ENCODE data around the gene TNFRSF19. TPM values are rescaled to one million over a fixed set of nuclear protein-coding genes. Genes with fewer than 3 reads are reported as not detected.

Gene TNFRSF19
- total and polyA plus RNA-seq, 4 donors, result 0.27 to 2.8 (median 0.91) TPM

- 93% methylated on average over 3 of the region's 3 CpGs for WGBS
These were observed 53.2 kb downstream of the TNFRSF19 start for GRCh38 chr13:23623394-23623793.

GRCh38 chr13:23626700-23627099, 56.5 kb downstream of the TNFRSF19 start:
- Histone ChIP-seq H3K27me3 (ENCODE audit: control insufficient read depth in 4 of 4, insufficient read depth in 4 of 4, low read length in 3 of 4) (no peaks in the 10 kb centered on the region), H3K4me1 (ENCODE audit: control insufficient read depth in 4 of 4, insufficient read depth in 4 of 4, low read length in 3 of 4) (peaks cover 1 to 14% (median 6%) of the 10 kb centered on the region in 4 donors), H3K4me3 (ENCODE audit: low read depth in 1 of 3, low read length in 3 of 3) (no peak overlapping the region), H3K9ac (ENCODE audit: low read depth in 1 of 2, low read length in 2 of 2) (no peak overlapping the region), H3K27ac (ENCODE audit: low read depth in 1 of 2, low read length in 2 of 2) (no peak overlapping the region), H3K36me3 (ENCODE audit: control insufficient read depth in 4 of 4, insufficient read depth in 3 of 4, low read depth in 1 of 4, low read length in 3 of 4) (no peaks in the 10 kb centered on the region), H3K9me3 (ENCODE audit: control insufficient read depth in 4 of 4, low read length in 3 of 4) (peaks cover 0 to 2% (median 0%) of the 10 kb centered on the region in 4 donors)
- DNase-seq (ENCODE audit: low spot score), result no peak
- WGBS, result 84% methylated on average over 8 of the region's 8 CpGs
- TF ChIP-seq NR2F2 (IDR thresholded peaks at IDR 0.05) (no peak), SP1 (IDR thresholded peaks at IDR 0.05) (no peak), TAF1 (conservative IDR thresholded peaks at IDR 0.05) (no peak), HNF4A (conservative IDR thresholded peaks at IDR 0.05) (no peak), RXRA (IDR thresholded peaks at IDR 0.05) (no peak), CTCF (IDR thresholded peaks at IDR 0.05; ENCODE audit: low read depth, low read length, missing input control) (no peak), FOXA1 (IDR thresholded peaks at IDR 0.05) (no peak), MAX (IDR thresholded peaks at IDR 0.05) (no peak), JUND (IDR thresholded peaks at IDR 0.05) (no peak), ZBTB33 (IDR thresholded peaks at IDR 0.05) (no peak)

More at GRCh38 chr13:23623394-23623793, 53.2 kb downstream of the TNFRSF19 start:
- no peak for DNase-seq (ENCODE audit: low spot score)
- peaks cover 0 to 2% (median 0%) of the 10 kb centered on the region in 4 donors for H3K9me3 ChIP-seq (ENCODE audit: control insufficient read depth in 4 of 4, low read length in 3 of 4)
- H3K27ac ChIP-seq (ENCODE audit: low read depth in 1 of 2, low read length in 2 of 2), result no peak overlapping the region
- no peak overlapping the region for H3K9ac ChIP-seq (ENCODE audit: low read depth in 1 of 2, low read length in 2 of 2)
- no peak overlapping the region for H3K4me3 ChIP-seq (ENCODE audit: low read depth in 1 of 3, low read length in 3 of 3)
- no peaks in the 10 kb centered on the region for H3K27me3 ChIP-seq (ENCODE audit: control insufficient read depth in 4 of 4, insufficient read depth in 4 of 4, low read length in 3 of 4)
- H3K4me1 ChIP-seq (ENCODE audit: control insufficient read depth in 4 of 4, insufficient read depth in 4 of 4, low read length in 3 of 4), result no peaks in the 10 kb centered on the region
- TF ChIP-seq ATF3 (IDR thresholded peaks at IDR 0.05) (no peak), HNF4A (conservative IDR thresholded peaks at IDR 0.05) (no peak), EGR1 (IDR thresholded peaks at IDR 0.05; ENCODE audit: low read depth in 2 of 2) (no peak), YY1 (IDR thresholded peaks at IDR 0.05) (no peak), MAX (IDR thresholded peaks at IDR 0.05) (no peak), REST (IDR thresholded peaks at IDR 0.05) (no peak), HNF4G (IDR thresholded peaks at IDR 0.05) (no peak), ZBTB33 (IDR thresholded peaks at IDR 0.05) (no peak), SP1 (IDR thresholded peaks at IDR 0.05) (no peak), RXRA (IDR thresholded peaks at IDR 0.05) (no peak), FOXA2 (IDR thresholded peaks at IDR 0.05) (no peak), RAD21 (IDR thresholded peaks at IDR 0.05) (no peak), FOXA1 (IDR thresholded peaks at IDR 0.05) (no peak)
- no peaks in the 10 kb centered on the region for H3K36me3 ChIP-seq (ENCODE audit: control insufficient read depth in 4 of 4, insufficient read depth in 3 of 4, low read depth in 1 of 4, low read length in 3 of 4)

All from liver (tissue), 9 donors.